Neural cell (in vitro differentiated cells): Measurements from ENCODE around the gene TRPM2. TPM values are rescaled to one million over a fixed set of nuclear protein-coding genes. Genes with fewer than 3 reads are reported as not detected.

ENCODE experiments used
- H2AFZ ChIP-seq: fragments of 200-600, 300-800 bp; sonication (generic), shearing (Covaris generic); 2 replicates; pipeline ENCODE4 v1.6.0; 2014; ENCODE audit warnings: low read depth, mild to moderate bottlenecking, antibody characterized with exemption, low read length, moderate library complexity
- H3F3A ChIP-seq: fragments of 200-600 bp; shearing (Covaris generic); 2 replicates; pipeline ENCODE4 v1.6.1; 2016; ENCODE audit warnings: mild to moderate bottlenecking, moderate library complexity, mixed read lengths, antibody characterized with exemption, low read length; ENCODE audit not compliant: insufficient read depth, poor library complexity, severe bottlenecking
- H3K27ac ChIP-seq: fragments of 200-600, 300-800 bp; sonication (generic), shearing (Covaris generic); 2 replicates; pipeline ENCODE4 v1.5.1; 2014; ENCODE audit warnings: mild to moderate bottlenecking, low read length, moderate library complexity
- H3K27me3 ChIP-seq: fragments of 300-800, 200-600 bp; sonication (generic), shearing (Covaris generic); 2 replicates; pipeline ENCODE4 v1.6.0; 2014; ENCODE audit warnings: mild to moderate bottlenecking, low read depth, low read length, moderate library complexity; ENCODE audit not compliant: insufficient read depth
- H3K36me3 ChIP-seq: fragments of 300-800, 200-600 bp; sonication (generic), shearing (Covaris generic); 2 replicates; pipeline ENCODE4 v1.5.1; 2014; ENCODE audit warnings: mild to moderate bottlenecking, antibody characterized with exemption, low read length, moderate library complexity; ENCODE audit not compliant: insufficient read depth
- H3K4me2 ChIP-seq: fragments of 300-800, 200-600 bp; sonication (generic), shearing (Covaris generic); 2 replicates; pipeline ENCODE4 v1.6.0; 2014; ENCODE audit warnings: mild to moderate bottlenecking, low read length
- H3K4me3 ChIP-seq: fragments of 300-800, 200-600 bp; sonication (generic), shearing (Covaris generic); 2 replicates; pipeline ENCODE4 v1.5.1; 2014; ENCODE audit warnings: mild to moderate bottlenecking, low read length, moderate library complexity
- H3K79me2 ChIP-seq: fragments of 200-600 bp; shearing (Covaris generic); replicated peaks from 2 replicates; pipeline ENCODE4 v1.6.0; 2014; ENCODE audit warnings: mild to moderate bottlenecking, low read length, moderate library complexity; ENCODE audit not compliant: insufficient read depth
- H3K9ac ChIP-seq: fragments of 300-800, 200-600 bp; sonication (generic), shearing (Covaris generic); 2 replicates; pipeline ENCODE4 v1.6.1; 2016; ENCODE audit warnings: mild to moderate bottlenecking, low read length, mixed read lengths
- H3K9me2 ChIP-seq: fragments of 200-600 bp; shearing (Covaris generic); 2 replicates; pipeline ENCODE4 v1.6.1; 2016; ENCODE audit warnings: mild to moderate bottlenecking, low read length, mixed read lengths; ENCODE audit not compliant: insufficient read depth
- H3K9me3 ChIP-seq: fragments of 200-600, 300-800 bp; sonication (generic), shearing (Covaris generic); 2 replicates; pipeline ENCODE4 v1.6.1; 2016; ENCODE audit warnings: mild to moderate bottlenecking, mixed run types, low read length, moderate library complexity, mixed read lengths
- H4K20me1 ChIP-seq: fragments of 200-600 bp; shearing (Covaris generic); 2 replicates; pipeline ENCODE4 v1.6.1; 2016; ENCODE audit warnings: mild to moderate bottlenecking, mixed run types; ENCODE audit not compliant: insufficient read depth
- CTCF ChIP-seq: fragments of 450-650 bp; IDR thresholded peaks from 2 replicates; pipeline ENCODE4 v1.5.1; 2014; ENCODE audit warnings: antibody characterized with exemption, mild to moderate bottlenecking, moderate library complexity; ENCODE audit not compliant: poor library complexity, severe bottlenecking
- EP300 ChIP-seq: fragments of 450-650 bp; conservative IDR thresholded peaks from 2 replicates; pipeline ENCODE4 v1.6.1; 2014; ENCODE audit warnings: antibody characterized with exemption, mild to moderate bottlenecking, moderate library complexity; ENCODE audit not compliant: poor library complexity, severe bottlenecking
- EZH2 ChIP-seq: fragments of 200-600, 300-800 bp; shearing (Covaris generic), sonication (generic); IDR thresholded peaks from 2 replicates; pipeline ENCODE4 v1.6.1; 2014; ENCODE audit warnings: antibody characterized with exemption, low read length, borderline replicate concordance, mild to moderate bottlenecking; ENCODE audit not compliant: insufficient read depth, poor library complexity, severe bottlenecking
- MXI1 ChIP-seq: fragments of 450-650 bp; conservative IDR thresholded peaks from 2 replicates; pipeline ENCODE4 v1.6.1; 2014; ENCODE audit warnings: antibody characterized with exemption, mild to moderate bottlenecking; ENCODE audit not compliant: poor library complexity, severe bottlenecking
- POLR2AphosphoS5 ChIP-seq: IDR thresholded peaks from 2 replicates; pipeline ENCODE4 v1.6.1; 2012
- RAD21 ChIP-seq: fragments of 450-650 bp; conservative IDR thresholded peaks from 2 replicates; pipeline ENCODE4 v1.6.1; 2014; ENCODE audit warnings: antibody characterized with exemption, mild to moderate bottlenecking, moderate library complexity
- REST ChIP-seq: IDR thresholded peaks from 2 replicates; pipeline ENCODE4 v1.6.1; 2012; ENCODE audit warnings: borderline replicate concordance
- SMC3 ChIP-seq: fragments of 450-650 bp; conservative IDR thresholded peaks from 2 replicates; pipeline ENCODE4 v1.6.1; 2014; ENCODE audit warnings: antibody characterized with exemption, mild to moderate bottlenecking, moderate library complexity; ENCODE audit not compliant: poor library complexity
- TAF1 ChIP-seq: IDR thresholded peaks from 2 replicates; pipeline ENCODE4 v1.6.1; 2012; ENCODE audit warnings: low read depth
- polyA plus RNA-seq: library from polyadenylated mRNA; depleted of rRNA; stranded (reverse); fragments of >200 nt; gene quantifications from 2 replicates; pipeline ENCODE4 v1.2.3, GENCODE V29; 2014

The TRPM2 gene
- polyA plus RNA-seq, 1 donor from 2014 or later: 0.14 TPM

- no peak overlapping the region for H3K4me2 ChIP-seq
- H3K27ac ChIP-seq: no peak overlapping the region
- H3K36me3 ChIP-seq: no peaks in the 10 kb centered on the region
- no peaks in the 10 kb centered on the region for H3K27me3 ChIP-seq
- H3F3A ChIP-seq: no peaks in the 10 kb centered on the region
- no peak overlapping the region for H2AFZ ChIP-seq
- TF ChIP-seq EZH2: no peak
- TF ChIP-seq POLR2AphosphoS5: no peak
- no peak for TF ChIP-seq SMC3
- no peak for TF ChIP-seq RAD21
- TF ChIP-seq REST: no peak
- TF ChIP-seq TAF1: no peak
- TF ChIP-seq MXI1: no peak
- TF ChIP-seq EP300: no peak
- no peaks in the 10 kb centered on the region for H3K9me2 ChIP-seq
- no peaks in the 10 kb centered on the region for H3K9me3 ChIP-seq
- H3K4me3 ChIP-seq: no peak overlapping the region
- no peaks in the 10 kb centered on the region for H4K20me1 ChIP-seq
- no peaks in the 10 kb centered on the region for H3K79me2 ChIP-seq
- H3K9ac ChIP-seq: no peak overlapping the region
These were observed 20.5 kb upstream of the TRPM2 start for GRCh38 chr21:44332965-44333364.

GRCh38 chr21:44333509-44334328 is 19.7 kb upstream of the TRPM2 start:
- H3K9ac ChIP-seq: no peak overlapping the region
- no peaks in the 10 kb centered on the region for H4K20me1 ChIP-seq
- no peaks in the 10 kb centered on the region for H3K36me3 ChIP-seq
- no peak overlapping the region for H3K4me3 ChIP-seq
- no peak overlapping the region for H2AFZ ChIP-seq
- H3F3A ChIP-seq: no peaks in the 10 kb centered on the region
- H3K9me3 ChIP-seq: no peaks in the 10 kb centered on the region
- no peak overlapping the region for H3K27ac ChIP-seq
- H3K9me2 ChIP-seq: no peaks in the 10 kb centered on the region
- no peaks in the 10 kb centered on the region for H3K27me3 ChIP-seq
- no peak overlapping the region for H3K4me2 ChIP-seq
- H3K79me2 ChIP-seq: no peaks in the 10 kb centered on the region
- TF ChIP-seq CTCF (no peak), SMC3 (no peak), EZH2 (no peak), POLR2AphosphoS5 (no peak), EP300 (no peak), MXI1 (no peak), RAD21 (no peak), REST (no peak), TAF1 (no peak)
